K562 (cell line): ENCODE data around the gene TMEM88. TPM values are rescaled to one million over a fixed set of nuclear protein-coding genes. Genes with fewer than 3 reads are reported as not detected.

Experiments
- ARHGAP35 ChIP-seq: fragments of 450-650 bp; IDR thresholded peaks from 2 replicates; pipeline ENCODE4 v1.6.1; 2018; ENCODE audit not compliant: partially characterized antibody
- BCOR ChIP-seq: fragments of 450-650 bp; IDR thresholded peaks from 2 replicates; pipeline ENCODE4 v1.6.1; 2016
- CBFB ChIP-seq: sonication (generic); formaldehyde crosslinking; IDR thresholded peaks from 2 replicates; pipeline ENCODE4 v1.4.0; 2020; ENCODE audit warnings: mild to moderate bottlenecking, missing genetic modification reagents
- CREM ChIP-seq: IDR thresholded peaks from 2 replicates; pipeline ENCODE4 v1.6.1; 2014; ENCODE audit warnings: antibody characterized with exemption, low read depth
- DMBX1 ChIP-seq: fragments of 250-450 bp; sonication (Bioruptor Pico); IDR thresholded peaks from 2 replicates; pipeline ENCODE4 v1.8.0; 2022; ENCODE audit warnings: inconsistent platforms, mild to moderate bottlenecking, moderate library complexity, borderline replicate concordance
- L3MBTL2 ChIP-seq: fragments of 450-650 bp; IDR thresholded peaks from 2 replicates; pipeline ENCODE4 v1.6.1; 2016; ENCODE audit warnings: mild to moderate bottlenecking, moderate library complexity
- MTA1 ChIP-seq: fragments of 450-650 bp; IDR thresholded peaks from 2 replicates; pipeline ENCODE4 v1.6.1; 2017; ENCODE audit warnings: borderline replicate concordance
- NFIC ChIP-seq: fragments of 450-650 bp; IDR thresholded peaks from 2 replicates; pipeline ENCODE4 v1.6.1; 2017; ENCODE audit warnings: mild to moderate bottlenecking, inconsistent platforms
- NRF1 ChIP-seq, 2 experiments: fragments of 450-650 bp; IDR thresholded peaks in 1 of 2; conservative IDR thresholded peaks in 1 of 2; 2 replicates each; pipeline ENCODE4 v1.6.1; 2014; ENCODE audit warnings: mild to moderate bottlenecking in 2 of 2
- PATZ1 ChIP-seq: fragments of 250-450 bp; sonication (Bioruptor Pico); IDR thresholded peaks from 2 replicates; pipeline ENCODE4 v1.5.0; 2020; ENCODE audit warnings: mild to moderate bottlenecking, borderline replicate concordance
- RHOXF2B ChIP-seq: fragments of 250-450 bp; sonication (Bioruptor Pico); conservative IDR thresholded peaks from 2 replicates; pipeline ENCODE4 v1.5.1; 2021
- SIN3A ChIP-seq, 2 experiments: fragments of 150-350 bp in 1 of 2; IDR thresholded peaks; 2 replicates each; pipeline ENCODE4 v1.6.1; 2011 to 2016; ENCODE audit warnings: borderline replicate concordance in 2 of 2, low read depth in 2 of 2, low read length in 2 of 2, mild to moderate bottlenecking in 2 of 2, moderate library complexity in 2 of 2; ENCODE audit not compliant: control insufficient read depth in 1 of 2
- SMARCA4 ChIP-seq: fragments of 450-650 bp; IDR thresholded peaks from 2 replicates; pipeline ENCODE4 v1.6.1; 2016
- SP1 ChIP-seq: sonication (generic); formaldehyde crosslinking; IDR thresholded peaks from 2 replicates; pipeline ENCODE4 v1.8.1; 2022; ENCODE audit warnings: mild to moderate bottlenecking, missing genetic modification reagents
- TEAD1 ChIP-seq, 2 experiments: fragments of 450-650 bp in 1 of 2; sonication (generic) in 1 of 2; formaldehyde crosslinking; IDR thresholded peaks; 2 replicates each; pipeline versions ENCODE4 v1.4.0 to v1.8.0; 2020 to 2022; ENCODE audit warnings: mild to moderate bottlenecking in 2 of 2, missing genetic modification reagents in 1 of 2
- ZBTB17 ChIP-seq: fragments of 450-650 bp; formaldehyde crosslinking; IDR thresholded peaks from 2 replicates; pipeline ENCODE4 v1.4.0; 2020; ENCODE audit warnings: mild to moderate bottlenecking
- ZNF124 ChIP-seq: sonication (generic); formaldehyde crosslinking; IDR thresholded peaks from 2 replicates; pipeline ENCODE4 v1.8.1; 2022; ENCODE audit warnings: missing genetic modification reagents
- polyA plus RNA-seq, 8 experiments: library from polyadenylated mRNA; depleted of rRNA in 4 of 8; stranded (reverse) in 5 of 8; unstranded in 3 of 8; fragments of >200 nt; fragmentation: Nextera tagmentation in 2 of 8; fragmentation: Illumina TruSeq in 1 of 8; extraction: Ambion mirVana in 2 of 8; extraction: Trizol in 1 of 8; gene quantifications; 2 replicates each; pipeline versions ENCODE4 v1.2.1 to v1.2.3, GENCODE V29; 2011 to 2014; ENCODE audit warnings: inconsistent platforms in 1 of 8, missing spikeins in 1 of 8
- total RNA-seq, 7 experiments: library from RNA; depleted of rRNA in 6 of 7; stranded (reverse); fragments of >200 nt in 6 of 7; fragmentation: Illumina TruSeq in 2 of 7; extraction: Trizol in 2 of 7; gene quantifications; 2 replicates each; pipeline versions ENCODE4 v1.2.1 to v1.2.3, GENCODE V29; 2011 to 2021; ENCODE audit warnings: low replicate concordance in 1 of 7
- TF ChIP-seq, protein P1 (sequence below): fragments of 250-450 bp; sonication (Bioruptor Pico); IDR thresholded peaks from 2 replicates; pipeline ENCODE4 v1.8.0; 2022; ENCODE audit warnings: inconsistent platforms, mild to moderate bottlenecking, moderate library complexity, borderline replicate concordance
- TF ChIP-seq, protein P2 (sequence below): sonication (generic); formaldehyde crosslinking; IDR thresholded peaks from 2 replicates; pipeline ENCODE4 v1.8.0; 2022; ENCODE audit warnings: mild to moderate bottlenecking, missing genetic modification reagents
- TF ChIP-seq, protein P3 (sequence below): fragments of 450-650 bp; IDR thresholded peaks from 2 replicates; pipeline ENCODE4 v1.6.1; 2016

Gene TMEM88
- total and polyA plus RNA-seq, 9 of the 15 experiments (the other 6 are each of a cell fraction or from before 2014, with no cell fraction given): 0.10 to 1.4 (median 0.36) TPM; not detected in 3

GRCh38 chr17:7838090-7839075 lies 16.5 kb upstream of the TMEM88 start (continued):
- peak in 1 of 2 experiments; percentile 30; a peak in 1 of 4 replicates for TF ChIP-seq NRF1 (conservative IDR thresholded peaks at IDR 0.05 in 1 of 2, IDR thresholded peaks at IDR 0.05 in 1 of 2)
- TF ChIP-seq ARHGAP35: no peak
- TF ChIP-seq RHOXF2B (CRISPR knock-in tag): 0 out of 2 replicates have a peak, but pooled peaks have one; percentile 50
- TF ChIP-seq CREM: 0 out of 2 replicates have a peak, but pooled peaks have one; percentile 5
- TF ChIP-seq NFIC: peak; percentile 27; the same call in 1 of the 2 replicates
- peak; percentile 27; the same call in 1 of the 2 replicates for TF ChIP-seq CBFB (CRISPR knock-in tag)
- TF ChIP-seq, protein P1, sequence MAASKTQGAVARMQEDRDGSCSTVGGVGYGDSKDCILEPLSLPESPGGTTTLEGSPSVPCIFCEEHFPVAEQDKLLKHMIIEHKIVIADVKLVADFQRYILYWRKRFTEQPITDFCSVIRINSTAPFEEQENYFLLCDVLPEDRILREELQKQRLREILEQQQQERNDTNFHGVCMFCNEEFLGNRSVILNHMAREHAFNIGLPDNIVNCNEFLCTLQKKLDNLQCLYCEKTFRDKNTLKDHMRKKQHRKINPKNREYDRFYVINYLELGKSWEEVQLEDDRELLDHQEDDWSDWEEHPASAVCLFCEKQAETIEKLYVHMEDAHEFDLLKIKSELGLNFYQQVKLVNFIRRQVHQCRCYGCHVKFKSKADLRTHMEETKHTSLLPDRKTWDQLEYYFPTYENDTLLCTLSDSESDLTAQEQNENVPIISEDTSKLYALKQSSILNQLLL (CRISPR knock-in tag): no peak
- no peak for TF ChIP-seq L3MBTL2
- 0 out of 4 replicates have a peak, but pooled peaks of 1 of the 2 experiments have one; percentile 27 for TF ChIP-seq SIN3A (IDR thresholded peaks at IDR 0.05; ENCODE audit: borderline replicate concordance in 2 of 2, control insufficient read depth in 1 of 2, low read depth in 2 of 2, low read length in 2 of 2)
- TF ChIP-seq SMARCA4: peak; percentile 68; the same call in 1 of the 2 replicates
- TF ChIP-seq SP1 (CRISPR knock-in tag): no peak
- TF ChIP-seq, protein P2, sequence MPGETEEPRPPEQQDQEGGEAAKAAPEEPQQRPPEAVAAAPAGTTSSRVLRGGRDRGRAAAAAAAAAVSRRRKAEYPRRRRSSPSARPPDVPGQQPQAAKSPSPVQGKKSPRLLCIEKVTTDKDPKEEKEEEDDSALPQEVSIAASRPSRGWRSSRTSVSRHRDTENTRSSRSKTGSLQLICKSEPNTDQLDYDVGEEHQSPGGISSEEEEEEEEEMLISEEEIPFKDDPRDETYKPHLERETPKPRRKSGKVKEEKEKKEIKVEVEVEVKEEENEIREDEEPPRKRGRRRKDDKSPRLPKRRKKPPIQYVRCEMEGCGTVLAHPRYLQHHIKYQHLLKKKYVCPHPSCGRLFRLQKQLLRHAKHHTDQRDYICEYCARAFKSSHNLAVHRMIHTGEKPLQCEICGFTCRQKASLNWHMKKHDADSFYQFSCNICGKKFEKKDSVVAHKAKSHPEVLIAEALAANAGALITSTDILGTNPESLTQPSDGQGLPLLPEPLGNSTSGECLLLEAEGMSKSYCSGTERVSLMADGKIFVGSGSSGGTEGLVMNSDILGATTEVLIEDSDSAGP (CRISPR knock-in tag): peak; percentile 91
- 0 out of 4 replicates have a peak, but pooled peaks of 1 of the 2 experiments have one; percentile 39 for TF ChIP-seq TEAD1 (CRISPR knock-in tag; IDR thresholded peaks at IDR 0.05)
- TF ChIP-seq BCOR: no peak
- no peak for TF ChIP-seq PATZ1
- no peak for TF ChIP-seq DMBX1 (CRISPR knock-in tag)
- TF ChIP-seq MTA1: no peak
- TF ChIP-seq ZBTB17 (CRISPR knock-in tag): no peak
- no peak for TF ChIP-seq ZNF124 (CRISPR knock-in tag)
- TF ChIP-seq, protein P3, sequence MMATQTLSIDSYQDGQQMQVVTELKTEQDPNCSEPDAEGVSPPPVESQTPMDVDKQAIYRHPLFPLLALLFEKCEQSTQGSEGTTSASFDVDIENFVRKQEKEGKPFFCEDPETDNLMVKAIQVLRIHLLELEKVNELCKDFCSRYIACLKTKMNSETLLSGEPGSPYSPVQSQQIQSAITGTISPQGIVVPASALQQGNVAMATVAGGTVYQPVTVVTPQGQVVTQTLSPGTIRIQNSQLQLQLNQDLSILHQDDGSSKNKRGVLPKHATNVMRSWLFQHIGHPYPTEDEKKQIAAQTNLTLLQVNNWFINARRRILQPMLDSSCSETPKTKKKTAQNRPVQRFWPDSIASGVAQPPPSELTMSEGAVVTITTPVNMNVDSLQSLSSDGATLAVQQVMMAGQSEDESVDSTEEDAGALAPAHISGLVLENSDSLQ: peak; percentile 57; the same call in 1 of the 2 replicates
